Naive B cell (primary cell): Measurements from ENCODE around the gene MAMDC2. TPM values are rescaled to one million over a fixed set of nuclear protein-coding genes. Genes with fewer than 3 reads are reported as not detected.

Source experiments
- ATAC-seq, 2 donors: fragments of 150-1000 bp; cut with Tn5 transposase; 2 replicates each; pipeline ENCODE4 v1.10.0; 2021; ENCODE audit warnings: low read depth in 2 of 2, mild to moderate bottlenecking in 2 of 2, moderate library complexity in 2 of 2
- DNase-seq: peaks from one replicate; pipeline ENCODE4 v3.0.0; 2022
- H3K27ac Mint-ChIP-seq, 6 donors: one replicate each; pipeline ENCODE4 v1.8.0; 2020 to 2022; ENCODE audit warnings: mild to moderate bottlenecking in 6 of 6, mixed read lengths in 6 of 6, moderate library complexity in 5 of 6, inconsistent platforms in 2 of 6
- H3K27me3 Mint-ChIP-seq, 3 donors: one replicate each; pipeline ENCODE4 v1.8.0; 2021 to 2022; ENCODE audit warnings: mixed read lengths in 3 of 3, mild to moderate bottlenecking in 1 of 3
- H3K36me3 Mint-ChIP-seq, 2 donors: one replicate each; pipeline ENCODE4 v1.8.0; 2020 to 2022; ENCODE audit warnings: mixed read lengths in 2 of 2, inconsistent platforms in 1 of 2, mild to moderate bottlenecking in 1 of 2
- H3K4me1 Mint-ChIP-seq, 3 donors: one replicate each; pipeline ENCODE4 v1.8.0; 2020 to 2022; ENCODE audit warnings: mixed read lengths in 3 of 3, inconsistent platforms in 1 of 3, mild to moderate bottlenecking in 1 of 3, moderate library complexity in 1 of 3
- H3K4me3 Mint-ChIP-seq, 8 donors: one replicate each; pipeline ENCODE4 v1.8.0; 2020 to 2022; ENCODE audit warnings: mild to moderate bottlenecking in 8 of 8, mixed read lengths in 8 of 8, moderate library complexity in 8 of 8, inconsistent platforms in 2 of 8
- H3K9me3 Mint-ChIP-seq, 7 donors: one replicate each; pipeline ENCODE4 v1.8.0; 2020 to 2022; ENCODE audit warnings: mixed read lengths in 7 of 7, mild to moderate bottlenecking in 5 of 7, inconsistent platforms in 2 of 7, moderate library complexity in 1 of 7
- polyA plus RNA-seq, 6 donors: library from polyadenylated mRNA; unstranded; fragments of 300-500 nt; fragmentation: Illumina TruSeq; gene quantifications; one replicate each; pipeline ENCODE4 v1.2.3, GENCODE V29; 2021; ENCODE audit warnings: low read depth in 6 of 6

Gene MAMDC2
- polyA plus RNA-seq, 6 donors from 2014 or later, result not detected

- H3K36me3 Mint-ChIP-seq, result no peaks in the 10 kb centered on the region
- H3K9me3 Mint-ChIP-seq, result peaks cover 0 to 2% (median 0%) of the 10 kb centered on the region in 7 donors
- ATAC-seq, result no peak
- DNase-seq, result no peak
- no peak overlapping the region for H3K27ac Mint-ChIP-seq
- H3K4me3 Mint-ChIP-seq, result no peak overlapping the region
- peaks cover 6 to 12% (median 8%) of the 10 kb centered on the region in 3 donors for H3K4me1 Mint-ChIP-seq
- H3K27me3 Mint-ChIP-seq, result peaks cover 4 to 30% (median 8%) of the 10 kb centered on the region in 3 donors
These were observed 62.9 kb downstream of the MAMDC2 start for GRCh38 chr9:70106571-70106970.

GRCh38 chr9:70107558-70107957 lies 63.9 kb downstream of the MAMDC2 start:
- peaks cover 4 to 34% (median 8%) of the 10 kb centered on the region in 3 donors for H3K27me3 Mint-ChIP-seq
- no peak overlapping the region for H3K4me3 Mint-ChIP-seq
- no peak for DNase-seq
- peaks cover 6 to 12% (median 8%) of the 10 kb centered on the region in 3 donors for H3K4me1 Mint-ChIP-seq
- no peak for ATAC-seq
- H3K27ac Mint-ChIP-seq, result no peak overlapping the region
- H3K36me3 Mint-ChIP-seq, result no peaks in the 10 kb centered on the region
- peaks cover 0 to 2% (median 0%) of the 10 kb centered on the region in 7 donors for H3K9me3 Mint-ChIP-seq

GRCh38 chr9:70108181-70108580 lies 64.5 kb downstream of the MAMDC2 start:
- no peak for DNase-seq
- no peak for ATAC-seq
- H3K27ac Mint-ChIP-seq, result no peak overlapping the region
- H3K4me1 Mint-ChIP-seq, result peaks cover 6 to 12% (median 8%) of the 10 kb centered on the region in 3 donors
- H3K36me3 Mint-ChIP-seq, result no peaks in the 10 kb centered on the region
- peaks cover 0 to 2% (median 0%) of the 10 kb centered on the region in 7 donors for H3K9me3 Mint-ChIP-seq
- peaks cover 4 to 34% (median 8%) of the 10 kb centered on the region in 3 donors for H3K27me3 Mint-ChIP-seq
- no peak overlapping the region for H3K4me3 Mint-ChIP-seq

- DNase-seq (no peak), ATAC-seq (peak in 1 of 2 donors; percentile 25)
- Mint-ChIP-seq H3K4me1 (peaks cover 6 to 12% (median 8%) of the 10 kb centered on the region in 3 donors), H3K27ac (no peak overlapping the region), H3K4me3 (peak overlapping the region in 3 of 8 donors; percentile 2 to 78 (median 43)), H3K9me3 (no peaks in the 10 kb centered on the region), H3K36me3 (no peaks in the 10 kb centered on the region), H3K27me3 (peaks cover 14 to 34% (median 17%) of the 10 kb centered on the region in 3 donors)
These were observed 66.8 kb downstream of the MAMDC2 start for GRCh38 chr9:70110194-70111041.

- Mint-ChIP-seq H3K4me3 (no peak overlapping the region), H3K27ac (no peak overlapping the region), H3K36me3 (no peaks in the 10 kb centered on the region), H3K9me3 (no peaks in the 10 kb centered on the region), H3K4me1 (peaks cover 6 to 12% (median 8%) of the 10 kb centered on the region in 3 donors), H3K27me3 (peaks cover 14 to 34% (median 21%) of the 10 kb centered on the region in 3 donors)
- peak; percentile 7 for DNase-seq
- ATAC-seq, result peak in 1 of 2 donors; percentile 45
These were observed 67.5 kb downstream of the MAMDC2 start for GRCh38 chr9:70111042-70111602.

- no peaks in the 10 kb centered on the region for H3K36me3 Mint-ChIP-seq
- H3K9me3 Mint-ChIP-seq, result peaks cover 0 to under 1% (median 0%) of the 10 kb centered on the region in 7 donors
- H3K4me3 Mint-ChIP-seq, result no peak overlapping the region
- DNase-seq, result no peak
- no peak for ATAC-seq
- peaks cover 6 to 12% (median 8%) of the 10 kb centered on the region in 3 donors for H3K4me1 Mint-ChIP-seq
- peaks cover 15 to 31% (median 22%) of the 10 kb centered on the region in 3 donors for H3K27me3 Mint-ChIP-seq
- H3K27ac Mint-ChIP-seq, result no peak overlapping the region
These were observed 68.1 kb downstream of the MAMDC2 start for GRCh38 chr9:70111641-70112236.

- DNase-seq (no peak), ATAC-seq (no peak)
- peaks cover 0 to 5% (median 4%) of the 10 kb centered on the region in 7 donors for H3K9me3 Mint-ChIP-seq
- peaks cover 6 to 12% (median 8%) of the 10 kb centered on the region in 3 donors for H3K4me1 Mint-ChIP-seq
- no peak overlapping the region for H3K4me3 Mint-ChIP-seq
- no peaks in the 10 kb centered on the region for H3K36me3 Mint-ChIP-seq
- peaks cover 22 to 27% (median 23%) of the 10 kb centered on the region in 3 donors for H3K27me3 Mint-ChIP-seq
- H3K27ac Mint-ChIP-seq, result no peak overlapping the region
These were observed 69.3 kb downstream of the MAMDC2 start for GRCh38 chr9:70112981-70113380.

GRCh38 chr9:70113403-70114022 lies 69.9 kb downstream of the MAMDC2 start:
- no peak for DNase-seq
- Mint-ChIP-seq H3K9me3 (peaks cover 0 to 5% (median 4%) of the 10 kb centered on the region in 7 donors), H3K27me3 (peaks cover 22 to 29% (median 25%) of the 10 kb centered on the region in 3 donors), H3K4me3 (no peak overlapping the region), H3K36me3 (no peaks in the 10 kb centered on the region), H3K27ac (no peak overlapping the region), H3K4me1 (peaks cover 6 to 12% (median 8%) of the 10 kb centered on the region in 3 donors)
- ATAC-seq, result no peak

GRCh38 chr9:70114898-70115297 lies 71.2 kb downstream of the MAMDC2 start:
- Mint-ChIP-seq H3K27me3 (peaks cover 22 to 38% (median 29%) of the 10 kb centered on the region in 3 donors), H3K9me3 (peaks cover 0 to 5% (median 4%) of the 10 kb centered on the region in 7 donors), H3K4me1 (peaks cover 6 to 12% (median 8%) of the 10 kb centered on the region in 3 donors), H3K27ac (no peak overlapping the region), H3K4me3 (no peak overlapping the region), H3K36me3 (no peaks in the 10 kb centered on the region)
- ATAC-seq (no peak), DNase-seq (no peak)

GRCh38 chr9:70117835-70118319 lies 74.2 kb downstream of the MAMDC2 start:
- H3K9me3 Mint-ChIP-seq, result peaks cover 0 to 5% (median 4%) of the 10 kb centered on the region in 7 donors
- DNase-seq (no peak), ATAC-seq (no peak)
- peaks cover 19 to 30% (median 21%) of the 10 kb centered on the region in 3 donors for H3K27me3 Mint-ChIP-seq
- no peaks in the 10 kb centered on the region for H3K4me1 Mint-ChIP-seq
- H3K27ac Mint-ChIP-seq, result peak overlapping the region in 1 of 6 donors; percentile 94
- H3K4me3 Mint-ChIP-seq, result no peak overlapping the region
- no peaks in the 10 kb centered on the region for H3K36me3 Mint-ChIP-seq

- DNase-seq (no peak), ATAC-seq (no peak)
- H3K4me3 Mint-ChIP-seq, result no peak overlapping the region
- H3K9me3 Mint-ChIP-seq, result peaks cover 0 to 5% (median 4%) of the 10 kb centered on the region in 7 donors
- H3K4me1 Mint-ChIP-seq, result no peaks in the 10 kb centered on the region
- H3K36me3 Mint-ChIP-seq, result no peaks in the 10 kb centered on the region
- no peak overlapping the region for H3K27ac Mint-ChIP-seq
- peaks cover 11 to 27% (median 19%) of the 10 kb centered on the region in 3 donors for H3K27me3 Mint-ChIP-seq
These were observed 76.1 kb downstream of the MAMDC2 start for GRCh38 chr9:70119786-70120185.

GRCh38 chr9:70120834-70121510 lies 77.3 kb downstream of the MAMDC2 start:
- no peak for ATAC-seq
- peaks cover 0 to 5% (median 4%) of the 10 kb centered on the region in 7 donors for H3K9me3 Mint-ChIP-seq
- no peak overlapping the region for H3K4me3 Mint-ChIP-seq
- DNase-seq, result no peak
- H3K4me1 Mint-ChIP-seq, result no peaks in the 10 kb centered on the region
- peaks cover 6 to 26% (median 25%) of the 10 kb centered on the region in 3 donors for H3K27me3 Mint-ChIP-seq
- H3K27ac Mint-ChIP-seq, result no peak overlapping the region
- H3K36me3 Mint-ChIP-seq, result no peaks in the 10 kb centered on the region
